ENCODE results near the gene ITGB8. TPM values are rescaled to one million over a fixed set of nuclear protein-coding genes. Genes with fewer than 3 reads are reported as not detected.

Gene ITGB8
- total and polyA plus RNA-seq, 2 experiments from 2014 or later = 0.71 to 3.0 TPM

DNA sequence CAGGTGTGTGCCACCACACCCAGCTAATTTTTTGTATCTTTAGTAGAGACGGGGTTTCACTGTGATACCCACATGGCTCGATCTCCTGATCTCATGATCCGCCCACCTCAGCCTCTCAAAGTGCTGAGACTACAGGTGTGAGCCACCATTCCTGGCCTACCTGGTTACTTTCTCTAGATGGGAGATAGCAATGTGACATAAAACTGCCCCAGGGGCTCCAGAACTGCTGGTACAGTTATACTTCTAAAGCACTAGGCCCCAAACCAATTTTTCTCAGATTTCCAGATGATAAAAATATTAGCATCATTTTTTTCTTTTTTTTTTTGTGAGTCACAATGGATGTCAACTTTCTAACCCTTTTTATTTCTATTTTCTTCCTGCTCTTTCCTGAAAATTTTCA is 27.4 kb downstream of the ITGB8 start:
- Histone ChIP-seq H3K79me2 (replicated peaks; ENCODE audit: insufficient read depth) (no peaks in the 10 kb centered on the region), H3K36me3 (ENCODE audit: insufficient read depth) (no peaks in the 10 kb centered on the region), H3K27me3 (ENCODE audit: insufficient read depth) (no peaks in the 10 kb centered on the region), H3K27ac (ENCODE audit: low read depth) (no peak overlapping the region), H3K4me1 (ENCODE audit: insufficient read depth) (no peaks in the 10 kb centered on the region; the same call in 1 of the 2 replicates), H4K20me1 (replicated peaks; ENCODE audit: insufficient read depth) (no peaks in the 10 kb centered on the region), H3K4me2 (no peak overlapping the region), H3K4me3 (no peak overlapping the region), H2AFZ (no peak overlapping the region), H3K9me2 (ENCODE audit: insufficient read depth) (no peaks in the 10 kb centered on the region), H3F3A (replicated peaks; ENCODE audit: low read depth) (no peaks in the 10 kb centered on the region)
- Mint-ChIP-seq H3K27me3 (ENCODE audit: insufficient read depth, low read depth, poor library complexity) (peaks cover 2% of the 10 kb centered on the region), H3K9me3 (no peaks in the 10 kb centered on the region), H3K36me3 (ENCODE audit: low read depth) (no peaks in the 10 kb centered on the region), H3K27ac (no peak overlapping the region), H3K4me1 (peaks cover 3% of the 10 kb centered on the region; the same call in 2 of the 3 replicates), H3K4me3 (no peak overlapping the region)
- ATAC-seq (no peak), DNase-seq (ENCODE audit: low spot score) (no peak)
- TF ChIP-seq POLR2AphosphoS5 (IDR thresholded peaks at IDR 0.05; ENCODE audit: low read depth) (no peak), REST (IDR thresholded peaks at IDR 0.05; ENCODE audit: unreplicated experiment) (no peak), EZH2phosphoT487 (IDR thresholded peaks at IDR 0.05; ENCODE audit: unreplicated experiment) (no peak), CREB1 (CRISPR knock-in tag; IDR thresholded peaks at IDR 0.05; ENCODE audit: low read depth) (no peak), ZNF331 (CRISPR knock-in tag; IDR thresholded peaks at IDR 0.05; ENCODE audit: low read depth) (no peak), NANOG (IDR thresholded peaks at IDR 0.05; ENCODE audit: borderline replicate concordance) (no peak), ETS1 (IDR thresholded peaks at IDR 0.05) (no peak), ZNF114 (CRISPR knock-in tag; IDR thresholded peaks at IDR 0.05) (no peak), EZH2 (IDR thresholded peaks at IDR 0.05; ENCODE audit: low read depth, unreplicated experiment) (no peak), STAT1 (IDR thresholded peaks at IDR 0.05; ENCODE audit: unreplicated experiment) (no peak), JUNB (IDR thresholded peaks at IDR 0.05; ENCODE audit: unreplicated experiment) (no peak)
- TF ChIP-seq, protein P1, sequence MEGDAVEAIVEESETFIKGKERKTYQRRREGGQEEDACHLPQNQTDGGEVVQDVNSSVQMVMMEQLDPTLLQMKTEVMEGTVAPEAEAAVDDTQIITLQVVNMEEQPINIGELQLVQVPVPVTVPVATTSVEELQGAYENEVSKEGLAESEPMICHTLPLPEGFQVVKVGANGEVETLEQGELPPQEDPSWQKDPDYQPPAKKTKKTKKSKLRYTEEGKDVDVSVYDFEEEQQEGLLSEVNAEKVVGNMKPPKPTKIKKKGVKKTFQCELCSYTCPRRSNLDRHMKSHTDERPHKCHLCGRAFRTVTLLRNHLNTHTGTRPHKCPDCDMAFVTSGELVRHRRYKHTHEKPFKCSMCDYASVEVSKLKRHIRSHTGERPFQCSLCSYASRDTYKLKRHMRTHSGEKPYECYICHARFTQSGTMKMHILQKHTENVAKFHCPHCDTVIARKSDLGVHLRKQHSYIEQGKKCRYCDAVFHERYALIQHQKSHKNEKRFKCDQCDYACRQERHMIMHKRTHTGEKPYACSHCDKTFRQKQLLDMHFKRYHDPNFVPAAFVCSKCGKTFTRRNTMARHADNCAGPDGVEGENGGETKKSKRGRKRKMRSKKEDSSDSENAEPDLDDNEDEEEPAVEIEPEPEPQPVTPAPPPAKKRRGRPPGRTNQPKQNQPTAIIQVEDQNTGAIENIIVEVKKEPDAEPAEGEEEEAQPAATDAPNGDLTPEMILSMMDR (conservative IDR thresholded peaks at IDR 0.05; ENCODE audit: low read depth in 2 of 2) = no peak
- TF ChIP-seq, protein P2, sequence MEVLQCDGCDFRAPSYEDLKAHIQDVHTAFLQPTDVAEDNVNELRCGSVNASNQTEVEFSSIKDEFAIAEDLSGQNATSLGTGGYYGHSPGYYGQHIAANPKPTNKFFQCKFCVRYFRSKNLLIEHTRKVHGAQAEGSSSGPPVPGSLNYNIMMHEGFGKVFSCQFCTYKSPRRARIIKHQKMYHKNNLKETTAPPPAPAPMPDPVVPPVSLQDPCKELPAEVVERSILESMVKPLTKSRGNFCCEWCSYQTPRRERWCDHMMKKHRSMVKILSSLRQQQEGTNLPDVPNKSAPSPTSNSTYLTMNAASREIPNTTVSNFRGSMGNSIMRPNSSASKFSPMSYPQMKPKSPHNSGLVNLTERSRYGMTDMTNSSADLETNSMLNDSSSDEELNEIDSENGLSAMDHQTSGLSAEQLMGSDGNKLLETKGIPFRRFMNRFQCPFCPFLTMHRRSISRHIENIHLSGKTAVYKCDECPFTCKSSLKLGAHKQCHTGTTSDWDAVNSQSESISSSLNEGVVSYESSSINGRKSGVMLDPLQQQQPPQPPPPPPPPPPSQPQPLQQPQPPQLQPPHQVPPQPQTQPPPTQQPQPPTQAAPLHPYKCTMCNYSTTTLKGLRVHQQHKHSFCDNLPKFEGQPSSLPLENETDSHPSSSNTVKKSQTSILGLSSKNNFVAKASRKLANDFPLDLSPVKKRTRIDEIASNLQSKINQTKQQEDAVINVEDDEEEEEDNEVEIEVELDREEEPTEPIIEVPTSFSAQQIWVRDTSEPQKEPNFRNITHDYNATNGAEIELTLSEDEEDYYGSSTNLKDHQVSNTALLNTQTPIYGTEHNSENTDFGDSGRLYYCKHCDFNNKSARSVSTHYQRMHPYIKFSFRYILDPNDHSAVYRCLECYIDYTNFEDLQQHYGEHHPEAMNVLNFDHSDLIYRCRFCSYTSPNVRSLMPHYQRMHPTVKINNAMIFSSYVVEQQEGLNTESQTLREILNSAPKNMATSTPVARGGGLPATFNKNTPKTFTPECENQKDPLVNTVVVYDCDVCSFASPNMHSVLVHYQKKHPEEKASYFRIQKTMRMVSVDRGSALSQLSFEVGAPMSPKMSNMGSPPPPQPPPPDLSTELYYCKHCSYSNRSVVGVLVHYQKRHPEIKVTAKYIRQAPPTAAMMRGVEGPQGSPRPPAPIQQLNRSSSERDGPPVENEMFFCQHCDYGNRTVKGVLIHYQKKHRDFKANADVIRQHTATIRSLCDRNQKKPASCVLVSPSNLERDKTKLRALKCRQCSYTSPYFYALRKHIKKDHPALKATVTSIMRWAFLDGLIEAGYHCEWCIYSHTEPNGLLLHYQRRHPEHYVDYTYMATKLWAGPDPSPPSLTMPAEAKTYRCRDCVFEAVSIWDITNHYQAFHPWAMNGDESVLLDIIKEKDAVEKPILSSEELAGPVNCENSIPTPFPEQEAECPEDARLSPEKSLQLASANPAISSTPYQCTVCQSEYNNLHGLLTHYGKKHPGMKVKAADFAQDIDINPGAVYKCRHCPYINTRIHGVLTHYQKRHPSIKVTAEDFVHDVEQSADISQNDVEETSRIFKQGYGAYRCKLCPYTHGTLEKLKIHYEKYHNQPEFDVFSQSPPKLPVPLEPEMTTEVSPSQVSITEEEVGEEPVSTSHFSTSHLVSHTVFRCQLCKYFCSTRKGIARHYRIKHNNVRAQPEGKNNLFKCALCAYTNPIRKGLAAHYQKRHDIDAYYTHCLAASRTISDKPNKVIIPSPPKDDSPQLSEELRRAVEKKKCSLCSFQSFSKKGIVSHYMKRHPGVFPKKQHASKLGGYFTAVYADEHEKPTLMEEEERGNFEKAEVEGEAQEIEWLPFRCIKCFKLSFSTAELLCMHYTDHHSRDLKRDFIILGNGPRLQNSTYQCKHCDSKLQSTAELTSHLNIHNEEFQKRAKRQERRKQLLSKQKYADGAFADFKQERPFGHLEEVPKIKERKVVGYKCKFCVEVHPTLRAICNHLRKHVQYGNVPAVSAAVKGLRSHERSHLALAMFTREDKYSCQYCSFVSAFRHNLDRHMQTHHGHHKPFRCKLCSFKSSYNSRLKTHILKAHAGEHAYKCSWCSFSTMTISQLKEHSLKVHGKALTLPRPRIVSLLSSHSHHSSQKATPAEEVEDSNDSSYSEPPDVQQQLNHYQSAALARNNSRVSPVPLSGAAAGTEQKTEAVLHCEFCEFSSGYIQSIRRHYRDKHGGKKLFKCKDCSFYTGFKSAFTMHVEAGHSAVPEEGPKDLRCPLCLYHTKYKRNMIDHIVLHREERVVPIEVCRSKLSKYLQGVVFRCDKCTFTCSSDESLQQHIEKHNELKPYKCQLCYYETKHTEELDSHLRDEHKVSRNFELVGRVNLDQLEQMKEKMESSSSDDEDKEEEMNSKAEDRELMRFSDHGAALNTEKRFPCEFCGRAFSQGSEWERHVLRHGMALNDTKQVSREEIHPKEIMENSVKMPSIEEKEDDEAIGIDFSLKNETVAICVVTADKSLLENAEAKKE (CRISPR knock-in tag; IDR thresholded peaks at IDR 0.05) = no peak

Measured in GM23338 (cell line).